Endothelial cell (in vitro differentiated cells): Measurements from ENCODE around the gene OR2V1. TPM values are rescaled to one million over a fixed set of nuclear protein-coding genes. Genes with fewer than 3 reads are reported as not detected.

ENCODE experiments used
- DNase-seq: peaks from one replicate; pipeline ENCODE4 v3.0.0; 2021; ENCODE audit warnings: low spot score
- H3K27ac Mint-ChIP-seq: one replicate; pipeline ENCODE4 v1.8.0; 2021; ENCODE audit warnings: mixed read lengths, inconsistent platforms; ENCODE audit not compliant: unreplicated experiment
- H3K27me3 Mint-ChIP-seq: one replicate; pipeline ENCODE4 v1.8.0; 2021; ENCODE audit warnings: mild to moderate bottlenecking, moderate library complexity, mixed read lengths, inconsistent platforms; ENCODE audit not compliant: unreplicated experiment
- H3K36me3 Mint-ChIP-seq: one replicate; pipeline ENCODE4 v1.8.0; 2021; ENCODE audit warnings: mild to moderate bottlenecking, low read depth, mixed read lengths, inconsistent platforms; ENCODE audit not compliant: unreplicated experiment
- H3K4me1 Mint-ChIP-seq: one replicate; pipeline ENCODE4 v1.8.0; 2021; ENCODE audit warnings: mild to moderate bottlenecking, mixed read lengths, inconsistent platforms; ENCODE audit not compliant: unreplicated experiment
- H3K4me3 Mint-ChIP-seq: one replicate; pipeline ENCODE4 v1.8.0; 2021; ENCODE audit warnings: mild to moderate bottlenecking, mixed read lengths, inconsistent platforms; ENCODE audit not compliant: unreplicated experiment
- H3K9me3 Mint-ChIP-seq: one replicate; pipeline ENCODE4 v1.8.0; 2021; ENCODE audit warnings: mixed read lengths, inconsistent platforms; ENCODE audit not compliant: unreplicated experiment
- CTCF ChIP-seq: fragments of 200-600 bp; sonication (generic); IDR thresholded peaks from one replicate; pipeline ENCODE4 v1.5.0; 2021; ENCODE audit warnings: antibody characterized with exemption; ENCODE audit not compliant: unreplicated experiment
- total RNA-seq: library from RNA; stranded (reverse); fragmentation: NEBNext Ultra II Directional; extraction: Animal tissue kit (Norgen Biotek cat#: 25700); gene quantifications from one replicate; pipeline ENCODE4 v1.2.1, GENCODE V29; 2021; ENCODE audit not compliant: unreplicated experiment

Gene OR2V1
- total RNA-seq, 1 donor from 2014 or later = not detected

- H3K4me1 Mint-ChIP-seq = peaks cover 3% of the 10 kb centered on the region
- no peak overlapping the region for H3K27ac Mint-ChIP-seq
- TF ChIP-seq CTCF = no peak
- H3K36me3 Mint-ChIP-seq = no peaks in the 10 kb centered on the region
- DNase-seq = no peak
- no peak overlapping the region for H3K4me3 Mint-ChIP-seq
- peaks cover 5% of the 10 kb centered on the region for H3K27me3 Mint-ChIP-seq
- H3K9me3 Mint-ChIP-seq = no peaks in the 10 kb centered on the region
Observed at GRCh38 chr5:181156758-181157157, 25.8 kb upstream of the OR2V1 start.

- Mint-ChIP-seq H3K4me1 (no peaks in the 10 kb centered on the region), H3K36me3 (no peaks in the 10 kb centered on the region), H3K27ac (no peak overlapping the region), H3K4me3 (no peak overlapping the region), H3K9me3 (no peaks in the 10 kb centered on the region), H3K27me3 (peaks cover 5% of the 10 kb centered on the region)
- TF ChIP-seq CTCF = no peak
- no peak for DNase-seq
Observed at GRCh38 chr5:181153814-181154213, 22.8 kb upstream of the OR2V1 start.

- Mint-ChIP-seq H3K4me3 (no peak overlapping the region), H3K27ac (no peak overlapping the region), H3K27me3 (peaks cover 6% of the 10 kb centered on the region), H3K4me1 (peaks cover 2% of the 10 kb centered on the region), H3K36me3 (no peaks in the 10 kb centered on the region), H3K9me3 (no peaks in the 10 kb centered on the region)
- DNase-seq = no peak
- TF ChIP-seq CTCF = no peak
Observed at GRCh38 chr5:181152406-181152805, 21.4 kb upstream of the OR2V1 start.

- no peak for DNase-seq
- Mint-ChIP-seq H3K4me3 (no peak overlapping the region), H3K4me1 (peaks cover 2% of the 10 kb centered on the region), H3K9me3 (no peaks in the 10 kb centered on the region), H3K27ac (no peak overlapping the region), H3K36me3 (no peaks in the 10 kb centered on the region), H3K27me3 (peaks cover 10% of the 10 kb centered on the region)
- TF ChIP-seq CTCF = no peak
Observed at GRCh38 chr5:181151146-181151545, 20.2 kb upstream of the OR2V1 start.

- H3K4me3 Mint-ChIP-seq = no peak overlapping the region
- no peaks in the 10 kb centered on the region for H3K36me3 Mint-ChIP-seq
- no peaks in the 10 kb centered on the region for H3K9me3 Mint-ChIP-seq
- TF ChIP-seq CTCF = no peak
- peaks cover 2% of the 10 kb centered on the region for H3K4me1 Mint-ChIP-seq
- no peak for DNase-seq
- H3K27ac Mint-ChIP-seq = no peak overlapping the region
- H3K27me3 Mint-ChIP-seq = peaks cover 10% of the 10 kb centered on the region
Observed at GRCh38 chr5:181149806-181150733, 19.1 kb upstream of the OR2V1 start.
